CD1c-positive myeloid dendritic cell (primary cell): ENCODE measurements around the gene NPAS3.

ENCODE experiments used
- DNase-seq: peaks from one replicate; pipeline ENCODE4 v3.0.0-alpha.2; 2016; ENCODE audit errors: extremely low spot score

NPAS3 gene

DNA sequence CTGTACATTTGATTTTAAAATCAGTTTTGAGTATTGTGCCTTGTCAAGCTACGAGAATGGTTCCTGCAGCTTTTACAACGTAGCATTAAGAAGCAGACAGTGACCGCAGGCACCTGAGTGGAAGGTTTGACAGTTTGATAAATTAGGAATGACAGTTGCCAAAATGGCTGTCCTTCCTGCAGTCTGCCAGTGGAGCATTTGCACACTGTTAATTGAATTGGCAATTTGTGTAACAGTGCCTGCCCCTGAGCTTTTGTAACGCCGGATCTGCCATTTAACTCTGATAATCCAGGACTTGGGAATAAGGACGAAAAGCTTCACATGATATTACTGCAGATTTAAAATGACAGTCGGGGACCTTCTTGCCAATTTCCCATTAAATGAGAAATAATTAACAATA, 385.3 kb downstream of the NPAS3 start:
- no peak for DNase-seq

DNA sequence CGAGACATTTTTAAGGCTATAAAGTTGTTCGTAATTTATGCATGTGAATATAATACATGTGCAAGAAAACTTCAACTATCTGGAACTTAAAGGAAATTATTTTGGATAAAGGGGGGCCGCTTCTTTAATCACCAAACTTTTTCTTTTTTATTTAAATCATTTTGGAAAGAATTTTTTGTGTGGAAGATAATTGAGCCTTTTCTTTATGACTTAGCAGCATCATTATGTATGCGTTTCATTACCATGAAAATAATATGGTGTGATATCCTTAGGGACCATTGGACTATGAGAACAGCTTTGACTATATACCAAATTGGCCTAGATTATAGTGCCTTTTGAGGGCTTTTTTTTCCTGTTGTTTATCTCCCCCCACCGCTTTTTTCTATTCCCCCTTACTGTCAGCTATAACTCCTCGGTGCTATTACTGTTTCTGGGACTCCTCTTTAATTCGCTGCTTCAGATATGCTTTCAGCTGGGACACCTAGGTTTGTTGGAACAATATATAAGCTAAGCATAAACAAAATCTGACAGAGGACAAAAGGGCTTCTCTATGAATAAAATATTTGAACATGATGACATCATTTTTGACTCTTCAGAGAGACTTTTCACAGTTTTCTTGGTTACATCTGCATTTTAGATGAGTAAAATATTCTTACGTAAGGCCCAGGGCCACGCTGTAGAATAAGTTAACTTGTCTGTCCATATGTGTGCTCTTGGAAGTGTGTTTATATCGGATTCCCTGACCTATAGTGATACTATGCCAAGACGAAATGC, 392.7 kb downstream of the NPAS3 start:
- DNase-seq, result no peak

DNA sequence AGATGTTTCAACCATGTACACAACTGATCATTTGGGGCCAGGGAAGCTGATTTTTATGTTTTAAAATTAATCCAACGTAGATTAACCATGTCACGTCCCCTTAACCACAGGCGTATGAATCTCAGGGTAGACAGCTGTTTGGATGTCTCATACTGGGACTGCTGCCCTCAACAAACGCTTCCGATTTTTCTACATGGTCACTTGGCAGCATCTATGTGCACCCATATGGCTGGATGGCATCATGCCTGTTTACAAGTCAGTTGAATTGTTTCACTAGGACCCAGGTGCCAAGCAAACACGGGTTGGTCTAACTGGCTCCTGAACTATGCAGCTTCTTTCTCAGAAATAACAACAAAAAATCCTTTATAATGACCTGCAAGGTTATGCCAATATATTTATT, 393.8 kb downstream of the NPAS3 start:
- DNase-seq, result no peak

DNA sequence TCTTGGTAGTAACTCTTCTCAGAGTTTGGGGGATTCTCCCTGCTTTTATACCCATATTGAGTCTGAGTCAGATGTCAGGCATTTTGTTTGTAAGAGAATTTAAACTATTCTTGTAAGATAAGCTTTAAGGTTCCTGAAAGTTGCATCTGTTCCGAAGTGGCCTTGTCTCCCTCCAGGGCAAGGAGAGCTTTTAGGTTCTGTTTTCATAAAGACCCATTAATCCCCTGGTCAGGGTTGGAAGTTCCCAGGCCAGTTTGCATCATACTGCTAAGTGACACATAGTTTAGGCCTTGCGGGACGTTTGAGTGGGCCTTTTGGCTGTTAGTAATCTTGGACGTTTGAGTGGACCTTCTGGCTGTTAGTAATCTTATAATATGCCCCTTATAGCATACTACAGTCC, 396.7 kb downstream of the NPAS3 start:
- DNase-seq, result no peak

DNA sequence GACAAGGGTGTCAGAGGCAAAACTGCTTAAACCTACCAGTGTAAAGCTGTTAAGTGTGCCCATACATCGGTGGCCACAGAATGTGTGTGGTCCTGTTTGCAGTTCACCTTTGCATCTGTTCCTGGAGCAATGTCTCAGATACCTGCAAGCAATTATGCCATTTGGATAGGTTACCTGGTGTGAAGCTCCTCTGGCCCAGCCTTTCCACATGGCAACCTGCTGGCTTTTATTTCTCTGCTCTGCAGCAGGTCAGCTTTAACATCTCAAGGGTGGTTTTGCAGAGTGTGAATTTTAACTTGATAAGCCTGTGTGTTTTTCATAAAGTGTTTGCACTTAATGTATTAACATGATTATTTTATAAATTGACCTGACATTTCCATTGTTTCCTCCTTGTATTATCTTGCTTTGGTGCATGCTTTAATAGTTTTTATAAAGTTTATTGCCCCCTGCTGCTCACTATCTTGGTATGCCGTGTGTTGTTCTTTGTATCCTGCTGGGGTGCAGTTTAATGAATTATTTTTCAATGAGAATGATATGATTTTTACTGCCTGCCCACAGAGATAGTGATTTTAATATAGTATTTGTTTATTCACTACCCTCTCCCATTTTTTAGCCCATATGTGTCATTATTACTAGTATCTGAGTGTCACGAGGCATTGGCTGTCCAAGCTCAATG, 403.8 kb downstream of the NPAS3 start:
- DNase-seq, result no peak

DNA sequence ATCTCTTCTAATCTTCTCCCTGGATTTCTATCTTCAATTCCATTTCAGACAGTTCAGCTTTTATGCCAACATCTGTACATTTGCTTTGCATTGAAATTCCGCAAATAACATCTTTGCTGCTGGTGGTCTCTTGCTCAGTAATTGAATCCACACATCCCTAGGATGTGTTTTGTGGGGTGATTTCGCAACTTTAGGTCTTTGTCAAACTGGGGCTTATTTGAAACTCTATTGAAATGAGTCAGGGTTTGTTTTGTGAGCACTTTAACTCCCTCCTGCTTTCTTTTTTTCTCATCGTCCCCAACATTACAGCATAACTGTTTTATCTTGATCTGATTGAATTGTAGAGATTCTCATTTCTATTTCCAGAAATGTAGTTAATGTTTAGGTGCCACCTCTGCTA, 404.3 kb downstream of the NPAS3 start:
- no peak for DNase-seq

DNA sequence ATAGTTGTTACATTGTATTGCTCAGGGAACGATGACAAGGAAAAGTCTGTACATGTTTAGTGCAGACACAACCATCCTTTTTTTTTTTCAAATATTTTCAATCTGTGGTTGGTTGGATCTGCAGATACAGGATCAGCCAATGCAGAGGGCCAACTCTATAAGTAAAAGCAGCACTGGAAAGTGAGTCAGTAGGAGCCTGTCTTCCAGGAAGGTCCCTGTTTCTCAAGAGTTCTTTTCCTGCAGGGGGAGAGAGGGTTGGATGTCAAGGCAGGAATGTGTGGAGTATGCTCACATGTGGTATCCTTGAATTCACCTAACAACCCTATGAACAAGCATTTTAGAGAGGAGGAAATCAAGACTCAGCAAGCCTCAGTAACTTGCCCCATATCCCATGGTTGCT, 409.1 kb downstream of the NPAS3 start:
- DNase-seq, result no peak

DNA sequence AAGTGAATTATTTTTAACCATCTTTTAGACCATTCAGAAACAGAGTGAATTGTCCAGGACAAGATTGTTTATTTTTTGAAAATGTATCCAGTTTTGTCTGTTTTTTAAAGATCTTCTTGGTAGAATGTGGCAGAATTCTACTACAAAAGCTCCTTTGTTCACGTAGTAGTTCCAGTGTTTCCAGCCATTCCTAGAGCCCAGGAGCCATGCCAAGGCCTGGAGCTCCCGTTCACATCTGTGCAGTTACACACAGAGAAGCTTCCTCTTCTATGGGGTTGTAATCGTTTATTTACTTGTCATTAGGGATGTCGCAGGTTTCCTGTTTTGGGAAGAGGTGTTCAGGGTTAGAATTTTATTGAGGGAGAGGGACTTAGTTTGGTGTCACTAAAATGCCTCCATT, 409.8 kb downstream of the NPAS3 start:
- no peak for DNase-seq

DNA sequence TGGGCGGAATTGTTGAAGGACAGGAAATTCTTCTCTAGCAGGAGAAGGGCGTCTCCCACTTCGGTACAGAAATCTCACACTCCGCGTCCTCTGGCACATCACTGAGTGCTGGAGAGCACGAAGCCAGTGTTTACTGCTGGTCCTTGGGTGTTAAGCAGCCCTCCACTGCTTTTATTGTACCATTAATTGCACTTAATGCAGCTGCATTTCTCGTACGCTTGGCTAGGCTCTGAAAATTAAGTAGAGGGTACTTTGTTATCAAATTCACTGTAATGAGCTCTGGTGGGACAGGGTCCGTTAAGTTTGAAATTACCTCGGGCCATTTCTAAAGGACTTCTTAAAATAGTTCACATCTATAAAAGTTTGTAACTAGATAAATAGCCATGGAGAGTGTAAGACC, 411.2 kb downstream of the NPAS3 start:
- DNase-seq, result no peak

DNA sequence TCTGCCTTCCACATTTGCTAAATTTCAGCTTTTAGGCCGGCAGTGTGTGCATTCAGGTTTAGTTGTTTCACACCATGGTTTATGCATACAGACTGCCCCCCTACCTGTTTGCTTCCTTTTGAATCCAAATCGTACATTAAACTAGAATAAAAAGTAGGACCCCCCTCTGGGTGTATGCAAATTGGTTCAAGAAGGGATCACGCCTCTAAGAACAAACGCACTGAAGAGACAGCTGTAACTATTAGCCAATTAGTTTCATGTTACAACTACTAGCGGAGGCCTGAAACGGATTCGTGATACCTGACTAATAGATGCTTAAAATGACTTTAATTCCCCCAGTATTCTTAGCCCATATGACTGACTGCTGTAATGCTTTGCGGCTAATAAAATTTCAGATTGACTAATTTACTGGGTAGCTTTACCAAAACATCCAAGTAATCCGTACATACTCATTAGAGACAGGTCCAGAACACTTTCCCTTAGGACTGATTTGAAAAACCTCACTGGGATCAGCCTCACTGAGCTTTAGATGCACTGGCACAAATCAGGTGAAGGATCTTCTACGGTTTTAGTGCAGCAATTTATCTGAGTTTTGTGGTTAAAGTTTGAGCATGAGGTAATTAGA, 411.8 kb downstream of the NPAS3 start:
- no peak for DNase-seq

DNA sequence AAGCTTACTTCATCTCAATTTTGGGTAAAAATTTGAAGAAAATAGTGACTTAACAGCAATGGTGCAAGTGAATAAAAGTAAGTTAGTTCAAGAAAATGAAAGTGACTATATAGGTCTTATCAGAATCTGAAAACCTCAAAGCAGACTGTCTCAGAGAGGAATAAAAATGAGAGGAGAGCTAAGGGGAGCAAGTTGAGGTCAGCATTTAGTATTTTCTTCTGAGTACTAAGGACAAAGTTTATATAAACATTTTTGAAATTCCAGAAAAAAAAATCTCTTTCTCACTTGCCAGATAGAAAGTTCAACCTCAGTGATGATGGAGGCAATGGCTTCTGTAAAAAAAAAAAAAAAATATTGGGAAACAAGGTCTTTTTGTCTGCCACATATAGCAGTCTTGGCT, 414.1 kb downstream of the NPAS3 start:
- no peak for DNase-seq

DNA sequence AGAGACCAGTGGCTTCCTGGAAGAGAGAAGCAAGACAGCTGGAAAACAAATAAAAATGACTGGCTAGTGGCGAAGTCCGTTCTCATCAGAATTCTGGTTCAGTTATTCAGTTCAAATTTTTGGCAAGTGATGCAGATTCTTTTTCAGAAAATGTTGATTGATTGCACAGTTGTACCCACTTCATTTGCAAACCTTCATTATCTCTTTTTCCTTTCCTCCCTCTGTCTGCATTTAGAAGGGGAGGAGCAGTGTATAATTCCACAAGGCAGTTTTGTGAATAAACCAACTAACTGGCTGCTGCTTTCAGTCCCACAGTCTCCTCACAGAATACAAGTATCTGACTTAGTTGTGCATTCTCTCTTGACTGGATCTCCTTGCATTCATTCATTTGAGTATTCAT, 417.5 kb downstream of the NPAS3 start:
- DNase-seq, result no peak

DNA sequence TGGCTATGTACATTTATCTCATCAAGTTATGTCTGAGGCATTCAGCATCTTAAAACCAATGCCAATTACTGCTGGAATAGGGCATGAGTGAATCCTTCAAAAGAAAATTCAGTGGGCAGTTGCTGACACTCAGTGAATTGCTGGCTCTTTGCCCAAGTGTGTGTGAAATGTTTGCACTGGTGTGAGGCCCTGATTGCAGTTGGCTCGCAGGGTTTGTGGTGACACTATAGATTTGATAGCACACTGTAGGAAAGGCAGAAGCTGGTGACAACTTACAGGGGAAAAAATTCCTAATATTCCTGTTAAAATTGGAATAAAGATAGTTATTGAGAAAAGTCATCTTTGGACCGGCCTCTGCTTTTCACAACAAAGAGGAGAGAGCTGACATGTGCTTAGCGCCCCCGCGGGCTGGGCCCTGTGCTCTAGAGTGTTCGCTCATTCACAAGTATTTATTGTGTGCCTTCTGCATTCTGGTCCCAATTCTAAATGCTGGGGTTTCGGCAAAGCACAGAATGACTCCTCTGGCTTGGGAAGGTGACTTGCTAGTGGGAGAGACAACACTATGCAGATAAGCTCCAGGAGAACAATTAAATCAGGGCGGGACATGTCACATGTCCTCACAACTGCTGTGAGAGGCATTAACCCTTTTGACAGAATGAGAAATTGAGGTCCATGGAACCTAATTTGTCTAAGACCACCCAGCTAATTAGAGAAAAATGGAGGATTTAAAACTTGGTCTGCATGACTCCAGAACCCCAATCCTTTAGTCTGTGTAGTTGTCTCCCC, 418.7 kb downstream of the NPAS3 start:
- no peak for DNase-seq

DNA sequence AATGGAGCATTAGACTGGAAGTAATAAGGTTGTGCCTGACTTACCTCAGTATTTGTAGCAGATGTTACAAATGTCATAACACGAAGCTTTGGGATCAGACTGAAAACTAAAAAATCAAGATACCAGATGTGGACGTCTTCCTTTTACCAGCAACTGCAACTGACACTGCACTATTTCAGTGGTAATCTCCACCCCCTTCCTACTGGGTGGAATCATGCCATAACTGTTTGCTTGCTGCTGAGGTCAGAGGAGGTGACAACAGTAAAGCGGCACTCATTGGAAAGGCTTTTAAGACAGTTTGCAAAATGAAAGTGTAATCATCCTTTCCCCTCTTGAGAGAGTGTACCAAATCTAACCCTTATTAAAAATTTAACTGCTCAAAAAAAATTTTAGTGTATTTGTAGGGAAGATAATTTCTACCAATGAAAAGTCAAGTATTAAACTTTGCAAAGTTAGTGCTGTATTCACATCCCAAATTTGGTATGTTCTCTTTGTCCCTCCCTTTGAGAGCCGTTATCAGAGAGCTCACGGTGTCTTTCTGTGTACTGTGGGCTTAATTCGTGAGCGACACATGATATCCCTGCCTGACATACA, 420.7 kb downstream of the NPAS3 start:
- DNase-seq, result no peak

DNA sequence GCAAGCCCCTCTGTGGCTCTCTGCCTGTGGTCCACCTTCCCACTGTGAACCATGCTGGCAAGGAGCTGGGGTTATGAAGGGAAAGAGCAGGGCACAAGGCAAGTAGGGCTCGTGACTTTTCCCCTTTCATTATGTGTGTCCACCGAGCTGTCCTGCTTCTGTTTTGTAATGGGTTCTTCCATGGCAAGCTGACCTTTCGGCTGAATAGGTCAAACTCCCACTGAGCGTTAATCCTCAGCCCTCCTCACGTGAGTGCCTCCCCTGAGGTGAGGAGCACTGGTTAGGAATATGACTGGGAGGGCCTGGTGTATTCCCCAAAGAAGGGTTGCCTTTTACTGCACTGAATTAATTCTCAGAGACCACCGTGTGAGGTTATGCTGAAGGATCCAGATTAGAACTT, 424.3 kb downstream of the NPAS3 start:
- DNase-seq, result no peak

DNA sequence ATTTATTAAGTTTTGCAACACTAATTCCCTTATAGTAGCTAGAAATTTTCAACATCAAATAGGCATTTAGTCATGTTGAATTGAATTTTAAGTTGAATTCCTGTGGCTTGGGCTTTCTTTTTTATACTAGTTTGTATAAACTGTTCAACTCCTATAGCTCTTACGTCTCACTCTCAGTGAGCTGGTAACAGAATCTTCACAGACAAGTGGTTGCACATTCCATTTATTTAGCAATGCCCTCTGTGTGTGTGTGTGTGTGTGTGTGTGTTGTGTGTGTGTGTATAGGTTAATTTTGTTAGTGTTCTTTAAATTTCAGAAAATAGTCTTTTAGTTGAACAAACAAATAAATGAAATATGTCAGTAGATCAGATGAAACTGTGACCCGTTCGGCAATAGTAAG, 425.0 kb downstream of the NPAS3 start:
- DNase-seq, result no peak

DNA sequence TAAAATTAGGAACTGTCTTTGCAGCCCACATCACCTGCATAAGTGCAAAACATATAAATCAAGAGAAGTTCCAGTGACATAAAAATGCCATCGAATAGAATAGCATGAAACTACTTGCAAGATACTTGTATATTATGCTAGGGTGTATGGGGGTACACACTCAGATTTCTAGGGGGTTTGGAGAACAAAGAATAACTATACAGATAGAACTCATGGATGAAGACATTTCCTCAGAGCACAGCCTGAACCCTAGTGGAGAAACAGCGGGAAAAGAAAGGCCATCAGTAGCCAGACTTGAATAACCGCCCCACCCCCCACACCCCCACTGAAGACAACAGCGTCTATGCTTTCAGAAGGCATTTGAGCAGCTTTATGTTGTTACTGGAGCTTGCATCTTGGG, 425.8 kb downstream of the NPAS3 start:
- no peak for DNase-seq

DNA sequence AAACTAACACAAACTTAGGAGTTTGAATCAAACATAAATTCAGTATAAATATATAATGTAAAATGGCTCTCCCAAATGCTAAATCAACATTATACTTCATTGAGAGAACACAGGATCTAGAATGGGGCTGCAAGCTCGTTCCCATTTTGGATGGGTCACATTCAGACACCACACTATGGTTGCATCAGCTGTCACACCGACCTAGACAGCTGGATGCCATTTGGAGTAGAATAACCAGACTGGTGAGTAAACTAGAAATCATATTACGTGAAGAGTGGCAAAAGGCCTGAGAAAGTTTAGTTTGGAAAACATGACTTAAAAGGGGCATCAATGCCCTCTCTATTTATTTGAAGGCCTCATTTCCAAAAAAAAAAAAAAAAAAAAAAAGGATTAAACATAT, 430.4 kb downstream of the NPAS3 start:
- no peak for DNase-seq

DNA sequence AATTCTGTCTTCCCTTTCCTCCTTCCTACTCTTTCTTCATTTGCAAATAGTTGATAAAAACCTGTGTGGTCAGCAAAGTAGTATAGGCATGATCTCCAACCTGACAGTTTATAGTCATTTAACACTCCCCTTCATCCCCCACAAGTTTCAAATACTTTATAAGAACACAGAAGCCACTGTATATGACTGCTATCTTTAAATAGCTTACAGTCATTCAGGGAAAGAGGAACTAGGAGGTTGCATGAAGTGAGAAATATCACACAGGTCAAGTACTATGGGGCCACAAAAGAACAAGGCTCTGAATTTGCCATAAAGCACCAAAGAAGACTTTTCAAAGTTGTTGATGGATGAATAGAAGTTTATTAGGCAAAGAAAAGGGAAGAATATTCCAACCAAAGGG, 431.3 kb downstream of the NPAS3 start:
- DNase-seq, result no peak

DNA sequence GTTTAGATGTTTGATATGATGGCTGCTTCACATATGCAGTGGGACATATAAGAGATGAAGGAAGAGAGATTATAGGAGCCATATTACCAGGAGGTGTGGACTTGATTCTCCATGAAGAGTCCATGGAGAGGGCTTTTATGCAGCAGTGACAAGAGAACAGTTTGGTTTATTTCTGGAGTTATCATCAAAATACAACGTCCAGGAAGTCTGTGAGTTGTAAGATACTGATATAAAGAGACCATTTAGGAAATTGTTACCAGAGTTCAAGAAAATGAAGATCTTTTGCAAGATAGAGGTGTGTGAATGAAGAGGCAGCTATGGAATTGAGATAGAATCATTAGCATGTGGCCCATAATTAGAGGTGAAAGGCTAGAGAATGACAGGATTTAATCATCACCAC, 431.7 kb downstream of the NPAS3 start:
- DNase-seq, result no peak

DNA sequence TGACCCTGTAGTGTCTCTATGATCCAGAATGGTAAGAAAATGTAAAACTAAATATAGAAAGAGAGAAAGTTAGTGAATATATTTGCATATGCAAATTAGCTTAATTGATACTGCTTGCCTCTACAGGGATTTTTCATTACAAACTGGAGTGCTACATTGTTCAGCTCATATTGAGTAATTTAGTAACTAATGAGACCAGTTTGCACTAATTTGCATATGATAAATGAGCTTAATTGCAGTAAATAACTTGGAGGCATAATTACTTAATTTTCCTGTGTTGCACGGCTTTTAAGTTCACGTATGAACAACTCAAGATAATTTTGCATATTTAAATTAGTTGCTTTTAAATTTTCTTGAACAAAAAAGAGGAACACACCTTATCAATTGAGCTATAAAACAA, 436.5 kb downstream of the NPAS3 start:
- DNase-seq, result no peak

DNA sequence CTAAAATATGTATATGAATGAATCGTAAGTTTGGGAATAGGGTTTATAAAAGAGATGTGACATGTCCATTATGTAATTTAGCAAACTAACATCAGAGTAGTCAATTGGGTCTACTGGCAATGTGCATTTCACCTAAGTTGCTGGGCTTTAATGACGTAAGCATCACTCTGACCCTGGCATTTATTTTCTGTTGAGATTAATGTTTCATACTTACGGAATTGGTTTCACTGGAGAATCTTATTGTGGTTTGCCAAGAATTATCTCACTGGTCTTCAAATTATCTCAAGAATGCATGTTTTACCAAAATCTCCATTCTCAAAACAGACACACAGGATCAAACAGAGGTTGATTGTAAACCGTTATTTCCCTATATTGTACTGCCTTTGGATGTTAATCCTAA, 437.1 kb downstream of the NPAS3 start:
- no peak for DNase-seq
